Parathyroid adenoma (tissue), 2 donors: ENCODE measurements around the gene SELL.

Source experiments
- H2AFZ ChIP-seq: fragments of 300-600 bp; sonication (generic); one replicate; pipeline ENCODE4 v1.7.0; 2017; ENCODE audit warnings: antibody characterized with exemption, mild to moderate bottlenecking
- H3K27ac ChIP-seq: fragments of 300-600 bp; sonication (generic); one replicate; pipeline ENCODE4 v1.7.0; 2017
- H3K27me3 ChIP-seq: fragments of 300-600 bp; sonication (generic); one replicate; pipeline ENCODE4 v1.7.0; 2017; ENCODE audit warnings: low read length; ENCODE audit not compliant: control insufficient read depth, insufficient read depth
- H3K36me3 ChIP-seq: fragments of 300-600 bp; sonication (generic); one replicate; pipeline ENCODE4 v1.7.0; 2017; ENCODE audit warnings: low read length; ENCODE audit not compliant: control insufficient read depth, insufficient read depth
- H3K4me1 ChIP-seq: fragments of 300-600 bp; sonication (generic); one replicate; pipeline ENCODE4 v1.7.0; 2017; ENCODE audit warnings: control low read depth
- H3K4me2 ChIP-seq: fragments of 300-600 bp; sonication (generic); one replicate; pipeline ENCODE4 v1.7.0; 2017; ENCODE audit warnings: low read length
- H3K4me3 ChIP-seq: fragments of 300-600 bp; sonication (generic); one replicate; pipeline ENCODE4 v1.7.0; 2017; ENCODE audit warnings: low read depth, low read length
- H3K79me2 ChIP-seq: fragments of 300-600 bp; sonication (generic); one replicate; pipeline ENCODE4 v1.7.0; 2017; ENCODE audit warnings: control low read depth
- H3K9ac ChIP-seq: fragments of 300-600 bp; sonication (generic); one replicate; pipeline ENCODE4 v1.7.0; 2017; ENCODE audit warnings: mild to moderate bottlenecking
- H3K9me3 ChIP-seq: fragments of 300-600 bp; sonication (generic); one replicate; pipeline ENCODE4 v1.7.0; 2017; ENCODE audit warnings: low read length; ENCODE audit not compliant: control insufficient read depth
- TF ChIP-seq, protein P1 (sequence below): fragments of 300-600 bp; sonication (generic); IDR thresholded peaks from one replicate; pipeline ENCODE4 v1.7.0; 2017; ENCODE audit warnings: antibody characterized with exemption, mild to moderate bottlenecking
- donor health status: primary hyperparathyroidism.

SELL gene

DNA sequence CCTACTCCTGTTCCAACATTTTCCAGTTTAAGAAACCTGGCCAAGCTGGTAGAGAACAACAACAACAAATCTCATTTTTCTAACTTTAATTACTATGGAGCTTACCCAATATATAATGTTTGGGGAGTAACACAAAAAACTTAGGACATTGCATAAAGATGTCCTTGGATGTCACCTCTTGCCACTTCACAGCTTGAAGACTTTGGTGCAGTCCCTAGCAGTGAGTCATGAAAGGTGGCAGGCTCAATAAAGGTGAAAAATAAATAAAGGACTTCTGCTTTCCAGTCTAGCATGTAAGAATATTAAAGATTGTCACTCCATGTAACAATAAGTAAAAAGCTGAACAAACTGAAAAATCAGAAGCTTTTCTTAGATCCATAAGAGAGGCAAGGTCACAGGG is 63.9 kb downstream of the SELL start:
- Histone ChIP-seq H3K4me2 (no peak overlapping the region), H3K9ac (no peak overlapping the region), H3K36me3 (no peaks in the 10 kb centered on the region), H3K9me3 (no peaks in the 10 kb centered on the region), H2AFZ (no peak overlapping the region), H3K27ac (no peak overlapping the region), H3K4me1 (peaks cover 2% of the 10 kb centered on the region), H3K4me3 (no peak overlapping the region), H3K27me3 (no peaks in the 10 kb centered on the region), H3K79me2 (no peaks in the 10 kb centered on the region)
- TF ChIP-seq, protein P1, sequence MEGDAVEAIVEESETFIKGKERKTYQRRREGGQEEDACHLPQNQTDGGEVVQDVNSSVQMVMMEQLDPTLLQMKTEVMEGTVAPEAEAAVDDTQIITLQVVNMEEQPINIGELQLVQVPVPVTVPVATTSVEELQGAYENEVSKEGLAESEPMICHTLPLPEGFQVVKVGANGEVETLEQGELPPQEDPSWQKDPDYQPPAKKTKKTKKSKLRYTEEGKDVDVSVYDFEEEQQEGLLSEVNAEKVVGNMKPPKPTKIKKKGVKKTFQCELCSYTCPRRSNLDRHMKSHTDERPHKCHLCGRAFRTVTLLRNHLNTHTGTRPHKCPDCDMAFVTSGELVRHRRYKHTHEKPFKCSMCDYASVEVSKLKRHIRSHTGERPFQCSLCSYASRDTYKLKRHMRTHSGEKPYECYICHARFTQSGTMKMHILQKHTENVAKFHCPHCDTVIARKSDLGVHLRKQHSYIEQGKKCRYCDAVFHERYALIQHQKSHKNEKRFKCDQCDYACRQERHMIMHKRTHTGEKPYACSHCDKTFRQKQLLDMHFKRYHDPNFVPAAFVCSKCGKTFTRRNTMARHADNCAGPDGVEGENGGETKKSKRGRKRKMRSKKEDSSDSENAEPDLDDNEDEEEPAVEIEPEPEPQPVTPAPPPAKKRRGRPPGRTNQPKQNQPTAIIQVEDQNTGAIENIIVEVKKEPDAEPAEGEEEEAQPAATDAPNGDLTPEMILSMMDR, result no peak

DNA sequence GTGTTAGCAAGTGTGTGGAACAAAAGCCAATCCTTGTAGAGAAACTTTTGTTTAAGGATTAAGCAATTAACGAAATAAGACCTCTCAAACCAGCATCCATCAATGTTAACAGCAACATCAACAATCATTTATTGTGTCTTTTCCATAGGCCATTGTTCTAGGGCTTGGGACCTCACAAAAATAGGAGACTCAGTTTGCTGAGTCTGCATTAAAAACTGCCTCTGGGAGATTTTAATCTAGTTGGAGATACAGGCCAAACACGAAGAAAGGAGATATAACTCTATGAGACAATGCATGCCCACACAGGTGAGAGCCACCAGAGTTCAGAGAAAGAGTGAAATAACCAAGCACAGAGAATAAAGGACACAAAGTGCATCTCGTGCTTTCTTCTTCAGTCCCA is 67.1 kb downstream of the SELL start:
- Histone ChIP-seq H3K9ac (no peak overlapping the region), H3K9me3 (no peaks in the 10 kb centered on the region), H3K27me3 (no peaks in the 10 kb centered on the region), H3K79me2 (no peaks in the 10 kb centered on the region), H3K4me2 (no peak overlapping the region), H3K4me1 (peaks cover 2% of the 10 kb centered on the region), H3K4me3 (no peak overlapping the region), H3K36me3 (no peaks in the 10 kb centered on the region), H2AFZ (no peak overlapping the region), H3K27ac (no peak overlapping the region)
- TF ChIP-seq, protein P1, result no peak
